HG02981 (cell line): Measurements from ENCODE around the gene DECR2.
"Not testable (repeated sequence)": the region's sequence is repeated elsewhere in the genome, so short reads cannot be mapped to it uniquely, and the experiment has no call there.

Experiments
- ATAC-seq: cut with Tn5 transposase; IDR thresholded peaks from one replicate; pipeline ENCODE4 v1.9.1; 2021; ENCODE audit warnings: mild to moderate bottlenecking, moderate library complexity; ENCODE audit not compliant: unreplicated experiment

The DECR2 gene

DNA sequence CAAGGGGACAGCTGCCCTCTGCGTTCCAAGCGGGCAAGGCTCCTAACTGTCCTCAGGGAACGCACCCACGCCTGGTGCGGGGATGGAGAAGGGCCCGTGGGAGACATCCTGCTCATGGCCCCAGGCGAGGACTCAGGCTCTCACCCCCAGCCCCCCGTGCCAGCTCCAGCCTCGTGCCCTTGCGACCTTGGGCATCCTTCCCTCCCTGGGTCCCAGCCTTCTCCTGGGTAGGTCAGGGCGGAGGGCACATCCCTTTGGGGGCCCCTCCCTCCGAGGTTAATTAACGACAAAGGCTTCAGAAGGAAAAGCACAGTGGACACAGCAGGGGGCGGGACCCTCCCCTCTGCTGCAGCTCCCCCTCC, 22.9 kb upstream of the DECR2 start:
- no peak for ATAC-seq

DNA sequence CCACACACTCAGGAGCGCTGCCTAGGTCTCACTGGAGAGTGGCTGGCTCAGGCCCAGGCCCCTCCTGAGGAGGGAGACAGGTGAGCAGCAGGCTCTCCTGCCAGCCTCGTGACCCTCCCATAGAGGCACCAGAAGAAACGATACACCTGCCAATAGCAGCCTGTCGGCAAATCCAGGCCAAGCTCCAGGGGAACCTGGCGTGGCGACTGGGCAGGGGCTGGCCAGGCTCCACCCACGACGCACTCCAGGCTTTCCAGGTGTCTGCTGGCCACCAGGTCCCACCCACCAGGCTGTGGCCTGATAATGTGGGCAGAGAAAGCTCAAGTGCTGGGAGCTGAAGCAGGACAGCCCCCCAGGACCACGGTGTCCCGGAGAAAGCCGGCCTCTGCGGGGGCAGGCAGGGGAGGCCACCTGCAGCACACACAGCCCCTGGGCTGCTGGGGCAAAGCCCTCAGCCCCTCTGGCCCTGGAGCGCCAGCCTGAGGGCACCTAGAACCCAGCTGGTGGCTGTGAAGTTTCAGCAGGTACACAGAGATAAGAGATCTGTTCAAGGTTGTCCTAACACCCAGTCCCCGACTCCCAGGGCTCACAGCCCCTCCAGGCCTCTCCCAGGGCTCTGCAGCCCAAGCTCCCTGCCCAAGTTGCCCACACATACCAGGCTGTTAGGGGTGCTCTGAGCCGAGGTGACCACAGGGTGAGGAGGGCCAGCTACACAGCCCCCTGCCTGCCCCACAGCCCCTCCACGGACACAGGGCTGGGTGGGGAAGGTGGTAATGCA, 22.3 kb upstream of the DECR2 start:
- no peak for ATAC-seq

DNA sequence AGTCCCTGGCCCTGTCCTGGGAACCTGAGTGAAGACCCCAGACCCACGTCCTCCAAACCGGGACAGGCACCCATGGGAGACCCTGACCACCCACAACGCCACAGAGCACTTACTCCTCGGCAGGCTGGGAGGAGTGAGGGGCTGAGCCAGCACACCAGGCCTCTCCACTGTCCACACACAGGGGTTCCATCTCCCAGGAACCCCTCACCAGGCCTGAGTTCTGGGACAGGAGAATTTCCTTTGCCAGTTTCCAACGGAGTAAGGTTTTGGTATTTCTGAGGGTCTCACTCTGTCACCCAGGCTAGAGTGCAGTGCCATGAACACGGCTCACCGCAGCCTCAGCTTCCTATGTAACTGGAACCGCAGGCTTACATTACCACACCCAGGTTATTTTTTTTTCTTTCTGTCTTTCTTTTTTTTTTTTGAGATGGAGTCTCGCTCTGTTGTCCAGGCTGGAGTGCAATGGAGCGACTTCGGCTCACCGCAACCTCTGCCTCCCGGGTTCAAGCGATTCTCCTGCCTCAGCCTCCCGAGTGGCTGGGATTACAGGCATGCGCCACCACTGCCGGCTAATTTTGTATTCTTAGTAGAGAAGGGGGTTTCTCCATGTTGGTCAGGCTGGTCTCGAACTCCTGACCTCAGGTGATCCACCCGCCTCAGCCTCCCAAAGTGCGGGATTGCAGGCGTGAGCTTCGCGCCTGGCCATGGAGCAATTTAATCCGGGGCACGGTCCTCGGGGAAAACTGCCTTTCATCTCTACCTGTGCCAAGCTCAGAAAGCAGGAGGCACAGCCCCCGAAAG, 21.5 kb upstream of the DECR2 start:
- no peak for ATAC-seq

DNA sequence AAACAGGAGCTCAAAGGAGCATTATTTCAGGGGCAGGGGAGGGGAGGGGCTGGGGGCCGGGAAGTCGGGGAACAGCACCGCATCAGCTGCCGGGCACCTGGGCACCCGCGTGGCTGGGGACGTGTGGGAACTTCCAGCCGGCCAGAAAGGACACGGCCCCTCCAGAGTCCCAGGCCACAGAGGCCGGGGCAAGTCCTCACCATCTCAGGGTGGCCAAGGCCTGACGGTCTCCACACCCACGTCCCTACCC, 21.0 kb upstream of the DECR2 start:
- no peak for ATAC-seq

DNA sequence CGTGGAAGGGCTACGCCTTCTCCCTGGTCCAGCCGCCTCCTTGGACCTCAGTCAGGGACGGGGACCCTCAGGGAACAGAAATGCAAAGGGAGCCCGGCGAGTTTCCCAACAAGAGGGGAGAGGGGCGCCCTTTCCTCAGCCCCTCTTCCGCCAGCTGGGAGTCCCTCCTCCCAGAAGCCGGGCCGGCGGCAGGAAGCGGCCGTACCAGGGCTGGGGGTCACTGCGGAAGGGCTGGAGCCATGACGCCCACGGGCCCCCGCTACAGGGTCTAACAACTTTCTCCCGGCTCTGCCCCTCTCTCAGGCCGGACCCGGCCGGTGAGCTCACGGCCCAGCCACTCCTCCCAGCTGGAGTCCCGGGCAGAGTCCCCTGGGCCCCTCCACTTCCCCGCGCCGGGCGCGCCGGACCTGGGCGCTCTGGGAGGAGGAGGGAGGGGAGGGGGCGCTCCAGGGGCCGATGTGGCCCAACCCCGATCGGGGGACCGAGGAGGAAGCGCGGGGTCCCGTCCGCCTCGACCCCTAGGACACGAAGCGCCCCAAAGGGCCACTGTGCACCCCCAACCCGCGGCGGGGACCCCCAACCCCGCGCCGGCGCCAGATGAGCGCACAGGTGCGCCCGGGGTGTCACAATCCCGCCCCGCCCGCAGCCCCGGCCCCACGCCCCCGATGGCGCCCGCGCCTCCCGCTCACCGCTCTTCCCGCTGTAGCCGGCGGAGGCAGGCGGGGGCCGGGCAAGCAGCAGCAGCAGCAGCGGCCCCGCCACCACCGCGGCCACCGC, 20.5 kb upstream of the DECR2 start:
- ATAC-seq: peak; percentile 14

DNA sequence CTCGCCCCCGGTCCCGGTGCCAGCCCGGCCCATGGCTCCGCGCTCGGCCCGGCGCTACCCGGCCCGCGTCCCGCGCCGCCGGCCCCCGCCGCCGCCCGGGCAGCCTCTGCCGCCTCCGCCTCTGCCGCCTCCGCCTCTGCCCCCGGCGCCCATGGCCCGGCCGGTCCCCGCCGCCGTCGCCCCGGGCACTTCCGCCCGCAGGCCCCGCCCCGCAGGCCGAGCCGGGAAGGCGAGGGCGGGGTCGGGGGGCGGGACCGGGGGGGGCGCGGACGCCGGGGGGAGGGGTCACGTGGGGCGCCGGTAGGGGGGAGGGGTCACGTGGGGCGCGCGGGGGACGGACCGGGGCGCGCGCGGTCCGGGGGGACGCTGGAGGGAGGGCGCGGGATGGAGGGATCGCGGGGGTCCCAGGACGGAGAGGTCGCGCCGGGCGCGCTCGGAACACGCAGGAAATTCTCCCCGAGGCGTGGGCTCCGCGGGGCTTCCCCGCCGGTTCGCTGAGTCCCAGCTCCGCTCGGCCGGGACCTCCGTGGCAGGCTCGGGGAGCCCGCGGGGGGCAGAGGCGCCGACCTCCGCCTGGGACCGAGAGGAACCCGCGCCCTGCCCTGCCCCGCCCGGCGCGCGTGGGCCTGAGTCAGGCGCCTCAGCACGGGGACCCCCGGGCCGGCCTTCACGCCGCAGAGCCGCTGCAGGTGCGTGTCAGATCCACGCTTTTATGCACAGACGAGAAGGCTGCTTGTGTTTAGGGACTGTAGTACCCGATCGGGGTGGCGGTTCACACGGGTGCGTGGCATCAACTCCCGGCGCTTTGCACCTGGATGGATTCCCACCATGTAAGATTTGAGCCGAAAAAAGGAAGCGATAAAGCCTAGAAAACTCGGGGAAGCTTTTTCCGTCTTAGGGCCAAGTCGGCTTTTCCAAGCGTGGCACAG, 19.6 kb upstream of the DECR2 start, which contains the start of gene PGAP6:
Gene PGAP6, minus strand, starts transcription at position 190 of the 929 bp plus-strand sequence. Its CDS starts 157 bp downstream, at position 33.
- ATAC-seq: peak; percentile 54

DNA sequence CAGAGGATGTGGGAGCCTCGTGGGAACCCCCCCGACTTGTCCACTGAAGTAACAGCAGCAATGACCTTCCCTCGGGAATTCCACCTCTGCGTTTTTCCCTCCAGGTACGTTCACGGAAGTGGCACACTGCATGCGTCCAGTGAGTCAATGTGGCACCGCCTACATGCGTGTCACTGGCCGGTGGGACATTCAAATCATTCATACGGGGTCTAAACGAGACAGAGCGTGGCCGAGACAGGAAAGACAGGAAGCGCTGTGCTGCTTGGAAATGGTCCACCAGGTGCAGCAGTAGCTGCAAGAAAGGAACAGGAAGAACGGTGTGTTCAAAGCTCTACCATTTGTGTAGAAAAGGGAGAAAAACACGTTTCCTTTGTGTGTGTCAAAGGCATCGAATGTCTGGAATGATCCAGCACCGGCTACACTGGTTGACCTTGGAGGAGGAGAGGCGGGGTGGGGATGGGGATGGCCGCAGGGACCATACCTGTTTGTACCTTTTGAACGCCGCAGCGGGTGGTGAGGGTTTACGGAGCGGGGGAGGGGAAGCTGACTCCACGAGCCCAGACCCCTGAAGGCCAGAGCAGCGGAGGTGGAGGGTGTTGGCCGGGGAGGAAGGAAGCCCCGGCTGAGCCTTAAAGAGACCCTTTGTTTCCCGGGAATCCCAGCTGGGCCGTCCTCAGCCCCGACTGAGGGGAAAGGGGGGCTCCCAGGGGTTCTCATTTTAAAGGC, 18.2 kb upstream of the DECR2 start:
- ATAC-seq: no peak

DNA sequence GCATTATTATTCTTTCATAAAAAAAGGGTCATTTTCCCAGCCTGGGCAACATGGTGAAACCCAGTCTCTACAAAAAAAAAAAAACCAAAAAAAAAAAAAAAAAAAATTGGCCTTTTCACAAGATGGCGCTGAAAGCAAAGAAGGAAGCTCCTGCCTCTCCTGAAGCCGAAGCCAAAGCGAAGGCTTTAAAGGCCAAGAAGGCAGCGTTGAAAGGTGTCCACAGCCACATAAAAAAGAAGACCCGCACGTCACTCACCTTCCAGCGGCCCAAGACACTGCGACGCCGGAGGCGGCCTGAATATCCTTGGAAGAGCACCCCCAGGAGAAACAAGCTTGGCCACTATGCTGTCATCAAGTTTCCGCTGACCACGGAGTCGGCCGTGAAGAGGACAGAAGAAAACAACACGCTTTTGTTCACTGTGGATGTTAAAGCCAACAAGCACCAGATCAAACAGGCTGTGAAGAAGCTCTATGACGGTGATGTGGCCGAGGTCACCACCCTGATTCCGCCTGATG, 15.0 kb upstream of the DECR2 start:
- ATAC-seq: no peak

DNA sequence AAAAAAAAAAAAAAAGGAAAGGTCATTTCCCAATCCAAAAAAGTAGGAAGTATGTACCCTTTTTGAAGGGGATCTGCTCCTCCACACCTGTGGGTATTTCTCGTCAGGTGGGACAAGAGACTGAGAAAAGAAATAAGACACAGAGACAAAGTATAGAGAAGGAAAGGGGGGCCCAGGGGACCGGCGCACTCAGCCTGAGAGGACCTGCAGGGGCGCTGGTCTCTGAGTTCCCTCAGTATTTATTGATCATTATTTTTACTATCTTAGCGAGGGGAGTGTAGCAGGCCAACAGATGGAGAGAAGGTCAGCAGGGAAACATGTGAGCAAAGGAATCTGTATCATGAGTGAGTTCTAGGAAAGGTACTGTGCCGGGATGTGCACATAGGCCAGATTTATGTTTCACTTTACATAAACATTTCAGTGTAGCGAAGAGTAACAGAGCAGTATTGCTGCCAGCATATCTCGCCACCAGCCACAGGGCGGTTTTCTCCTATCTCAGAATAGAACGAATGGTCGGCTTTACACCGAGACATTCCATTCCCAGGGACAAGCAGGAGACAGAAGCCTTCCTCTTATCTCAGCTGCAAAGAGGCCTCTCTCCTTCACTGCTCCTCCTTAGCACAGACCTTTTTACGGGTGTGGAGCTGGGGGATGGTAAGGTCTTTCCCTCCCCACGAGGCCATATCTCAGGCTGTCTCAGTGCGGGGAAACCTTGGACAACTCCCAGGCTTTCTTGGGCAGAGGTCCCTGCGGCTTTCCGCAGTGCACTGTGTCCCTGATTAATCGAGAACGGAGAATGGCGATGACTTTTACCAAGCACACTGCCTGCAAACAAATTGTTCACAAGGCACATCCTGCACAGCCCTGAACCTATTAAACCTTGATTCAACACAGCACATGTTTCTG, 13.7 kb upstream of the DECR2 start:
- not testable (repeated sequence) for ATAC-seq

DNA sequence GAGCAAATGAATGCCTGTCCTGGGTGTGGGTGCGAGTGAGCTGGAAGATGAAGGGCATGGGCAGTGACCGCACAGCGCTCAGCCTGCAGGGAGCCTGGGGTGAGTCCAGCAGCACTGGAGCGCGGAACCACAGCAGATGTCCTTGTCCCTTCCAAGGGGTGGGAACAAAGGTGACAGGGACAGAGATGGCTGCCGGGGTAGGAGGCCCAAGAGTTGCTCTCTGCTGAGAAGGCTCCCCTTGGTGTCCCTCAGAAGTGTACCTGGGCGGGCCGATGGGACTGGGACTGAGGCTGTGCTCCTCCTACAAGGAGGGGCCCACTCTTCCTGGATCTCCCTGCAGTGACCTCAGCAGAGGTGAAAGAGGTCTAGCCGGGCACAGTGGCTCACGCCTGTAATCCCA, 12.3 kb upstream of the DECR2 start:
- no peak for ATAC-seq

DNA sequence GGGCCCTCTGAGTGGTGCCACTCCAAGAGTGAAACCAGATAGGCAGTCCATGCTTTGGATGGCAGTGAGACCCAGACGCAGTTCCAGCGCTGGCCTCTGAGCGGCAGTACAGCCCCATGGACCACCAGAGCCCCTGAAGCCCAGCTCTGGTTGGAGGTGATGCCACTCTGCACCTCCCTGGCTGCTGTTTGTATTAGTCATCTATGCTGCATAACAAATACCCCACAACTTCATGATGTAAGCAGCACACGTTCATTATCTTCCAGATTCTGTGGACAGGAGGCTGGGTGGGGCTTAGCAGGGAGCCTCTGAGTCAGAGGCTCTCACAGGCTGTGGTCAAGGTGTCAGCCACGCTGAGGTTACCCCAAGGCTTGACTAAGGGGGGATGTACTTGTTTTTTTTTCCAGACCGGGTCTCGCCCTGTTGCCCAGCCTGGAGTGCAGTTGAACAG, 9.8 kb upstream of the DECR2 start:
- ATAC-seq: no peak

DNA sequence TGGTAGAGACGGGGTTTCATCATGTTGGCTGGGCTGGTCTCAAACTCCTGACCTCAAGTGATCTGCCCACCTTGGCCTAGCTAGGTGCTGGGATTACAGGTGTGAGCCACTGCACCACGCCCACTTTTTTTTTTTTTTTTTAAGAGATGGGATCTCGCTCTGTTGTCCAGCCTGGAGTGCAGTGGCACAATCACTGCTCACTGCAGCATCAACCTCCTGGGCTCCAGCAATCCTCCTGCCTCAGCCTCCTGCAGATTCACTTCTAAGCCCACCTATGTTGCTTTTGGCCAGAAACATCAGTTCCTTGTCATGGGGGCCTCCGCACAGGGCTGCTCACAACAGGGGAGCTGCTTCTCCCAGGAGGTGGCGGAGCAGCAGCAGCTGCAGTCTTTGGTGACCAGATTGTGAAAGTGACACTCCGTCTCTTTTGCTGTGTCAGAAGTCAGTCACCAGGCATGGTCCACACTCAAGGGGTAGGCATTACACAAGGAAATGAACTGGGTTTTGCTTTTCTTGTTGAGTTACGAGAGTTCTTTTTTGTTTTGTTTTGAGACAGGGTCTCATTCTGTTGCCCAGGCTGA, 9.1 kb upstream of the DECR2 start:
- no peak for ATAC-seq

DNA sequence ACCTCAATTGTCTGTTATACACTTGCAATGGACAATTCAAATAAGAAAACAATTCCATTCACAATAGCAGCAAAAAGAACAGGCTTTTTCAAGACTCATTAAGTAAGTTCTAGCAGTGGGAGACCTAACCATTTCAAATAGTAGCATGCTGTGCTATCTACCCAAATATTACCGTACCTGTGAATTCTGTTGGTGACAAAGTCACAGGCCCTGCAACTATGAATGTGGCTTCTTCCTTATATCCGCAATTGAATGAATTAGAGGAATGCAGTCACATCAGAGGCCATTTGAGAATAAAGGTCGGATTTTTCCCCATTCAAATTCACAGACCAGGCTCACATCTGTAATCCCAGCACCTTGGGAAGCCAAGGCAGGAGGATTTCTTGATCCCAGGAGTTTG, 5.5 kb upstream of the DECR2 start:
- ATAC-seq: no peak

DNA sequence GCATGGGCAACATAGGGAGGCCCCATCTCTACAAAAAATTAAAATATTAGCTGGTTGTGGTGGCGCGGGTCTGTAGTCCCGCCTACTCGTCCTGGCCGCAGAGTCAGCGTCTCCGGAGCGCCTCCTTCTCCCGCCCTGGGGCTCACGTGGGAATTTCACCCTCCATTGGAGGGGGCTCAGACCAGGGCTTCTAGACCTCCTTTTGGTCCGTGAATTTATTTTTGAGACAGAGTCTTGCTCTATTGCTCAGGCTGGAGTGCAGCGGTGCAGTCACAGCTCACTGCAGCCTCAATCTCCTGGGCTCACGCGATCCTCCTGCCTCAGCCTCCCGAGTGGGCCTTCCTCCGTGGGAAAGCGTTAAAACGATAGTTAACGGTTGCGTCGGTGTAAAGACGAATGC, 5.1 kb upstream of the DECR2 start:
- no peak for ATAC-seq

DNA sequence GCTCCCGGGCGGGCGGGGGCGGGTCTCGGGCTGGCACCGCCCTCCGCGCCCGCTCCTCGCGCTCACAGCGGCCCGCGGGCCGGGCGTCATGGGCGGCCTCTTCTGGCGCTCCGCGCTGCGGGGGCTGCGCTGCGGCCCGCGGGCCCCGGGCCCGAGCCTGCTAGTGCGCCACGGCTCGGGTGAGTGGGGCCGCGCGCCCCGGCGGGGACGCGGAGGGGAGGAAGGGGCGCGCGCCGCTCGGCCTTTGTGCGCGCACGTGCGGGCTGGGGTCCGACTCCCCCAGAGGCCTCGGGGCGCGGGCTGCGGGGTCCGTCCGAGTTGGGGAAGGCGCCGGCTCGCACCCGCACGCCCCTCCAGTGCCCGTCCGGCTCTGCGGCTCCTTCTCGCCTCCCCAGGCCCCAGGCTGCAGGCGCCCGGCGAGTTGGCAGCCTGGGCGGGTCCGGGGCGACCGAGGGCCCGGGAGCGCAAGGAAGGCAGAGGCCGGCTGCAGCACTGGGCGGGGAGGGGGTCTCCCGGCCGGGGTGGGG, 4.5 kb upstream of the DECR2 start, which contains the start of gene NME4:
Gene NME4, plus strand, starts transcription at position 65 of the 527 bp plus-strand sequence. Its CDS starts 24 bp downstream, at position 89.
- no peak for ATAC-seq

DNA sequence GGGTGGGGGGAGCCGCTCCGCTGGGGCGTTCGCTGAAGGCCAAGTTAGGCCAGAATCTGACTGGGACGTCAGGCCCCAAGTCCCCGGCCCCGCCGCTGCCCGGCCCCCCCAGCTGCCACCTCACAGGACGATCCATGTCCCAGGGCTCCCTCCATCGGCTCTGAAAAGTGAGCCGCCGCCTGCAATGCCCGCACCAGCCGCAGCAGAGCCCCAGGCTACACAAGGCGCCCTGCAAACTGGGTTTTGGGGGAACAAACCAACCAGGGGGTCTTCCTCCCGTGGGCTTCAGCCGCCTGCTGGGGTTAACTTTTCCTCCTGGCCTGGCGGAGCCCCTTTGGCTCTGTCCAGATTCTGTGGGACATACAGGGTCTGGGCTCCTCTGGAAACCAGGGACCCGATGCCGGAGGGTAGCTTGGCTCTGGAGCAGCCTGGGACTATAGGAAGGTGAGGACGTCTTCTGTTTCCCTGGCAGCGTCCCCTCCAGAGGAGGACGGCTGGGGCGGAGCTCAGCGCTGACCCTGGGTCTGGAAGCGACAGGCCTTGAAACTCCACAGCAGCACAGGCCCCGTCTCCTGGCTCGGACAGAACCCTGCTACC, 3.9 kb upstream of the DECR2 start:
- ATAC-seq: no peak

DNA sequence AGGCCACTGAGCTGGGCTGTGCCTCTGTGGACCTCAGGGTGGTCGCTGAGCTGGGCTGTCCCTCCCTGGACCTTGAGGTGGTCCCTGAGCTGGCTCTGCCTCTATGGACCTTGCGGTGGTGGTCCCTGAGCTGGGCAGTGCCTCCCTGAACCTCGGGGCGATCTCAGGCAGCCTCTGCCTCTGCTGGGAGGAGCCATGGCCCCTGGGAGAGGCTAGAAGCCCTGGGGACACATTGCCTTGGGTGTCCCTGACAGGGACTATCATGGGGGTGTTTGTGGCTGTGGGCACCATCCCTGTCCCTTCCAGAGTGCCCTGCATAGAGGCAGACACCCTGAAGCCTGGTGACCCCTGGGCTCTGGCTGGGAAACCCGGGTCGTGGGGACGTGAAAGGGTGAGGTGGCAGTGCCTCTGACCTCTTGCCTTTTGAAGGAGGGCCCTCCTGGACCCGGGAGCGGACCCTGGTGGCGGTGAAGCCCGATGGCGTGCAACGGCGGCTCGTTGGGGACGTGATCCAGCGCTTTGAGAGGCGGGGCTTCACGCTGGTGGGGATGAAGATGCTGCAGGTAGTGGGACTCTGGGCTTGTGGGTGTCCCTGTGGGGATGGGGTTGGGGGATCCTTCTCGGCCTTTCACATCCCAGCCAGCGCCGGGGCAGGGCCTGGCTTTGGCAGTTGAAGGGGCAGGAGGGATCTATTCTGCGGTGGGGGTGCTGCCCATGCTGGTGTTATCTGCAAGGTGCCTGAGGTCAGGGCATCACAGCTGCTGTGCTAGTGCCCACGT, 2.9 kb upstream of the DECR2 start:
- no peak for ATAC-seq
